Adrenal gland (tissue), 5 donors: ENCODE measurements around the gene AKR1D1.

Experiments
- CTCF ChIP-seq, 6 experiments: fragments of 450-650 bp in 4 of 6; fragments of 200-600 bp in 2 of 6; sonication (generic) in 1 of 6; IDR thresholded peaks; 1 replicate in 5 of 6; 2 replicates in 1 of 6; pipeline versions ENCODE4 v1.5.1 to v1.8.0; 2016 to 2021; ENCODE audit warnings: antibody characterized with exemption in 6 of 6, mild to moderate bottlenecking in 2 of 6, moderate library complexity in 1 of 6
- POLR2A ChIP-seq, 2 donors: fragments of 450-650 bp; IDR thresholded peaks; one replicate each; pipeline ENCODE4 v1.6.1; 2017; ENCODE audit warnings: antibody characterized with exemption in 2 of 2, mild to moderate bottlenecking in 2 of 2, moderate library complexity in 1 of 2
- donor health status: DM: no; HTN: no; CAD: no.

GRCh38 chr7:138063400-138063799 lies 12.9 kb upstream of the AKR1D1 start:
- TF ChIP-seq CTCF (IDR thresholded peaks at IDR 0.05) (no peak), POLR2A (IDR thresholded peaks at IDR 0.05) (no peak)
